OCI-LY3 (cell line): ENCODE results near the gene CACNA1F.
A peak's percentile ranks its signal among the peaks of the same experiment; 100 is the strongest.

Experiments
- CTCF ChIP-seq: fragments of 200-600, 300-600 bp; sonication (generic); IDR thresholded peaks from 2 replicates; pipeline ENCODE4 v1.5.1; 2014; ENCODE audit warnings: antibody characterized with exemption, low read length, low read depth
- EZH2phosphoT487 ChIP-seq: fragments of 200-600 bp; shearing (Covaris generic); IDR thresholded peaks from 2 replicates; pipeline ENCODE4 v1.6.1; 2018; ENCODE audit warnings: antibody characterized with exemption, mixed run types, low read depth

GRCh38 chrX:49177338-49177833 is 55.8 kb downstream of the CACNA1F start:
- peak; percentile 19; the same call in 1 of the 2 replicates for TF ChIP-seq CTCF
- TF ChIP-seq EZH2phosphoT487: no peak
